Measurements from ENCODE around the gene GCC2.
"Not testable (repeated sequence)": the region's sequence is repeated elsewhere in the genome, so short reads cannot be mapped to it uniquely, and the experiment has no call there.

GCC2 gene, protein sequence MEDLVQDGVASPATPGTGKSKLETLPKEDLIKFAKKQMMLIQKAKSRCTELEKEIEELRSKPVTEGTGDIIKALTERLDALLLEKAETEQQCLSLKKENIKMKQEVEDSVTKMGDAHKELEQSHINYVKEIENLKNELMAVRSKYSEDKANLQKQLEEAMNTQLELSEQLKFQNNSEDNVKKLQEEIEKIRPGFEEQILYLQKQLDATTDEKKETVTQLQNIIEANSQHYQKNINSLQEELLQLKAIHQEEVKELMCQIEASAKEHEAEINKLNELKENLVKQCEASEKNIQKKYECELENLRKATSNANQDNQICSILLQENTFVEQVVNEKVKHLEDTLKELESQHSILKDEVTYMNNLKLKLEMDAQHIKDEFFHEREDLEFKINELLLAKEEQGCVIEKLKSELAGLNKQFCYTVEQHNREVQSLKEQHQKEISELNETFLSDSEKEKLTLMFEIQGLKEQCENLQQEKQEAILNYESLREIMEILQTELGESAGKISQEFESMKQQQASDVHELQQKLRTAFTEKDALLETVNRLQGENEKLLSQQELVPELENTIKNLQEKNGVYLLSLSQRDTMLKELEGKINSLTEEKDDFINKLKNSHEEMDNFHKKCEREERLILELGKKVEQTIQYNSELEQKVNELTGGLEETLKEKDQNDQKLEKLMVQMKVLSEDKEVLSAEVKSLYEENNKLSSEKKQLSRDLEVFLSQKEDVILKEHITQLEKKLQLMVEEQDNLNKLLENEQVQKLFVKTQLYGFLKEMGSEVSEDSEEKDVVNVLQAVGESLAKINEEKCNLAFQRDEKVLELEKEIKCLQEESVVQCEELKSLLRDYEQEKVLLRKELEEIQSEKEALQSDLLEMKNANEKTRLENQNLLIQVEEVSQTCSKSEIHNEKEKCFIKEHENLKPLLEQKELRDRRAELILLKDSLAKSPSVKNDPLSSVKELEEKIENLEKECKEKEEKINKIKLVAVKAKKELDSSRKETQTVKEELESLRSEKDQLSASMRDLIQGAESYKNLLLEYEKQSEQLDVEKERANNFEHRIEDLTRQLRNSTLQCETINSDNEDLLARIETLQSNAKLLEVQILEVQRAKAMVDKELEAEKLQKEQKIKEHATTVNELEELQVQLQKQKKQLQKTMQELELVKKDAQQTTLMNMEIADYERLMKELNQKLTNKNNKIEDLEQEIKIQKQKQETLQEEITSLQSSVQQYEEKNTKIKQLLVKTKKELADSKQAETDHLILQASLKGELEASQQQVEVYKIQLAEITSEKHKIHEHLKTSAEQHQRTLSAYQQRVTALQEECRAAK (N-terminal part only)

DNA sequence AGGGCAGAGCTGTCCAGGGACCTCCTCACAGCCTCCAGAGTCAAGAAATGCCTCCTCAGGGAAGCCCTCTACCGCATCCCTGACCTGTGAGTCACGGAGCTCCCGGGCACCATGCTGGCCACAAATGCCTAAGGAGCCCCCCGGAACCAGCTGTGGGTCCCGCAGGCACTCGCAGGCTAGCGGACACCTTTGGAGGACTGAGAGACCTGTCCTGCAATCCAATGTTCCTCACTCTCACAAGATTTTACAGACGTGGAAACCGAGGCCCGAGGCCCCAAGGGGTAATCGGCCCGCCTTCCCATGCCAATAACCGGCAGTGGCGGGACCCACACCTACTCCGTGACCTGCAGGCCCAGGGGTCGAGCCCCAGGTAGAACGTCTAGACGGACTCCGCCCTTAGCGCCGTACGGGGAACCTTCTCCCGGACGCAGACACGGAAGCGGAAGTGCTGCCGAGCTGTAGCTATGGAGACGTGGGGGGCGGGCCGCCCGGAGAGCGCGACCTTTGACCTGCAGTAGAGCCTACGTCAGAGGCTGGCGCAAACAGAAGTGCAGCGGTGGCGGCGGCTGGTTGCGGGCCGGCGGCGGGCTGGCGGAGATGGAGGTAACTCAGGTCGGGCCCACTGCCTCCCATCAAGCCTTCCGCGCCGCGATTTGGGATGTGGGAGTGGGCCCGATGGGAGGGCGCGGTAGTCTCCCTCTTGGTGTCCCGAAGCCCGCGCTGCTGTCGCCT, at the start of gene GCC2:
GCC2 (plus strand) TSS at position 529 of the 732 bp plus-strand sequence; CDS start at position 598, 69 bp downstream.
- DNase-seq (ENCODE audit: low read depth) = peak; percentile 91

DNA sequence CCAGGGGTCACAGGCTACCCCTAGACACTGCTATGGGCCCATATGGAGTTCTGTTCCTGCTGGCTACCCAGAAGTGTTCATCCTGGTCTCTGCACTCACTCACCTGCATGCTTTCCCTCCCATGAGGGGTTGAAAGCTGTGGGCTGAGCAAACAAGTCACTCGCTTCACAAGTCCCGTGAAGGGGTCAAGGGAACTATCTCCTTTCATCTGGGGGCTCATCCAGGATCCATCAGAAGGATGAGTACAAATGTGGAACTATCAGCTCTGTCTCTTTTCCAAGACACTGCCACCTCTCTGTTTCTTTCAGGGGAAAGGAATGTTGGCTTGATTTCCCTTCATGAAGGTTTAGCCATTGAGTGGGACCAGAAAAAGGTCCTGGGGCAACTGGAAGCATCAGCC, 49.5 kb upstream of the GCC2 start:
- peak; percentile 26 for DNase-seq (ENCODE audit: low read depth)

DNA sequence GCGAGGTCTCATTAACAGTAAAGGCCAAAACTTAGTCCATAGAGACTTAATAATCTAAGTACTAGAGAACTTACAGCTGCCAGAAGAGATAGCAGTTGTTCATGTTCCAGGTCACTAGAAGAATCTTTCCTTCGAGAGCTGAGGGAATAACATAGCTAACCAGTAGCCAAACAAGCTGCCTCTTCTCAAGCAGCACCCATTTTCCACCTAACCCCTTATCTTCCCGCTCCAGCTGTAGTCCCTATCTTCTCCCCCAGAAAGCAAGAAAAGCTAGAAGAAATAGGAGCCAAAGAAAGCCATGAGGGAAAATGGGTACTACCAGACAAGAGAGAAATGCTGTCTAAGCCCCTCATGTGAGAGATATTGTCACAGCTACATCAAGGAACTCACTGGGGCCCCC, 47.2 kb upstream of the GCC2 start:
- no peak for DNase-seq (ENCODE audit: low read depth)

DNA sequence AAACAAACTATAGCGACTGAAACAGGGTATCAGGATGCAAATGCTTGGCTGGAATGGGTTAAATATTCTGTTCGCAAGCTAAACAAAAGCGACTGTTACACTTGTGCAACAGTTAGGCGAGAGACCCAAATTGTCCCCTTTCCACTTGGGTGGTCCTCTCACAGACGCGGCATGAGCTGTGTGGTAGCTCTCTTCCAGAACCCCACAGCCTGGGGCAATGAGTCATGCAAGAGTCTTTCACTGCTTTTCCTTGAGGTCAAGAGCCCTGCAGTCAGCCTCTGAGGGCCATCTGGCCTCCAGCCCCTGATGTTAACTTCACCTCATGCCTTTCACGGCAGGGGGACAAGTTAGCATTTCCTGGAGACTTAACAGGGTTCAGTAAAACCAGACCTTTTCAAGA, 45.5 kb upstream of the GCC2 start:
- DNase-seq (ENCODE audit: low read depth) = peak; percentile 75

DNA sequence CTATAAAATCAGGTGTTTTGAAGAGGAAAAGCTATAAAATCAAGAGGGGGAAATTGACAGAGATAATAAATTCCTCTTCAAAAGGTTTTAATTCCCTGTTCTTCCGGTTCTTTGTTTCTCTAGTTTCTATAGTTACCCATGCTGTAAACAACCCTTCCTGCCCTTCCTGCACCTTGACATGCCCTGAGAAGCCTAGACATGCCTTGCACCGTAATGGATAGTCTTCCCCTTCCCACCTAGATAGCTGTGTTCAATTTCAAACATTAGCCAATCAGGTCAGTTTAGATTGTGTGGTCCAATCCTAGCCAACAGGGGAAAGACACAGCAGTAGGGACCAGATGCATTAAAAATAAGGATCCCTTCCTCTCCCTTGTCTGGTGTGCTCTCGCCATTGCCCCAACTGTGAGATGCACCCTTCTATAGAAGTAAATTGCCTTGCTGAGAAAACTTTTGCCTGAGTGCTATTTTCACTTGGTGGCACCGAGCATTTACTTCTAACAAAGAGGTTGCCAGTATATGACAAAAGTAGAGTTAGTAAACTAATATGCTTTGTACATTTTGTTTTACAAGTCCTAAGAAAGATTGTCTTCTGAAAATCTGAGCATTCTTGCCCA, 44.1 kb upstream of the GCC2 start:
- DNase-seq (ENCODE audit: low read depth) = no peak

DNA sequence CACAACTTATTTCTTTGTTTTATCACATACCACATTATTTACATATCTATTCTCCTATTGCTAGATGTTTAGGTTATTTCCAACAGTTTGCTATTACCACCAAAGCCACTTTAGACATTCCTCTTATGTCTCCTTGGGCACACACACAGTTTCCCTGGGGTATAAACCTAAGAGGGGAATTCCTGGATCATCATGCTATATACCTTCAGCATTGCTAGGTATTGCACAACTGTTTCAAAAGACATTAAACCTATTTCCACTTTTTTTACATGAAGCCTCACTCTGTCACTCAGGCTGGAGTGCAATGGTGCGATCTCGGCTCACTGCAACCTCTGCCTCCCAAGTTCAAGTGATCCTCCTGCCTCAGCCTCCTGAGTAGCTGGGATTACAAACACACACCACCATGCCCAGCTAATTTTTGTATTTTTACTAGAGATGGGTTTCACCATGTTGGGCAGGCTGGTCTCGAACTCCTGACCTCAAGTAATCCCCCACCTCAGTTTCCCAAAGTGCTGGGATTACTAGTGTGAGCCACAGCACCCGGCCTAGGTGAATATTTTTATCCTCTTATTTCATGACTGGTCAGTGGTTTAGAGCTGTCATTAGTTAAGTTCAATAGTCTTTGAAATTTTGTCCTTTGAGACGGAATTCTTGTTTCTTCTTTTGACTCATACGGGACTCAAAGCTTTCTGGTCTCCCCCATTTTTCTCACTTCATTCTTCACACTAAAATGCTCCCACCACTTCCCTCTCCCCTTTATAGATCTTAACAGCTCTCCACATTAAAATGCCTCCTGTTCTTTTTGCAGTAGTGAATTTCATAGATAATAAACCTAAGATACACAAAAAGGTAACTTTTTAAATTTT, 40.9 kb upstream of the GCC2 start:
- DNase-seq (ENCODE audit: low read depth) = no peak

DNA sequence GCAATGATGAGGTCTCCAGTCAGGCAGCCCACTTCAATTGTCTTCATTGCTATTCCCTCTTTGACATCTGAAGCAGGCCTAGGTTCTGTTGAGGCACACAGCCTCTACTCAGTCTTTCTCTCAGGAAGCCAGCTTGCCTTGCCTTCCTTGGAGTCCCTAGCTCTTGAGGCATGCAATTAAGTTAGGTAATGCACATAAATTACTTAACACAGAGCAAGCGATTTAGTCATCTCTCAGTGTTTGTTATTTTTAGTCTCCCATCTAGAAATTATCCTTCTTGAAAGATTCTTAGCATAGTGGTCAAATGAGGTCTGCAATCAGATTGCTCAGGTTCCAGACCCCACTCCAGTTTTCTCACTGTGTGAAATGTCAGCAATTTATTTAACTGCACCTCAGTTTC, 39.2 kb upstream of the GCC2 start:
- peak; percentile 82 for DNase-seq (ENCODE audit: low read depth)

DNA sequence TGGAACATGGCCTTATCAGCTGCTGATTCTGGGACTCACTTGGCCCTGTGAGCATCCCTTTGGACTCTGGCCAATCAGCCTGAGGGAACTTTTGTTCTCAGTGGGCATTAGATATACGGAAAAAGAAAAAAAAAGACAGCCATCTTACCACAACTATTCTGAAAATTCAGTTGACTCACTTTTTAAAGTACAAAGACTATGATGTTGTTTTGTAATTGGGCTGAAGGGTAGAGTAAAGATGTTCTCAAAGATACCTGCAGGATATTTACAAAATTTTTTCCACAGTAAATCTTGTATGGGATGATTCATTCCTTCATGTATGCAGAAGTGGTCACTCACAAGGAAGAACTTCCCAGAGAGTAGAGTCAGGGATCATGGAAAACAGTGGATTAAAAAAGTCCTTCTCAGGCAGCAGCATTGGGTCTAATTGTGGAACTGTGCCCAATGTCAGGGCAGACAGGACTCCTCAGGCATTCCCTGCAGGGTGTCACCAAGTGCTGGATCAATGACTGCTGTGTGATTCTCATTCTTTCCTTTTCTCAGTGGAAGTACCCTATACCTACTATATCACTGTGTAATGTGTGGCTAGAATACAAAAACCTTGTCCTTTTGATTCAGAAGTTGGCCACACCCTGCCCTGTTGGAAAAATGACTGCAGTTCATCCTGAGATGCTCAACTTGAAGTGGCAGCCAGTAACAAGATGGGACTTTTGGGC, 35.9 kb upstream of the GCC2 start:
- DNase-seq (ENCODE audit: low read depth) = peak; percentile 98

DNA sequence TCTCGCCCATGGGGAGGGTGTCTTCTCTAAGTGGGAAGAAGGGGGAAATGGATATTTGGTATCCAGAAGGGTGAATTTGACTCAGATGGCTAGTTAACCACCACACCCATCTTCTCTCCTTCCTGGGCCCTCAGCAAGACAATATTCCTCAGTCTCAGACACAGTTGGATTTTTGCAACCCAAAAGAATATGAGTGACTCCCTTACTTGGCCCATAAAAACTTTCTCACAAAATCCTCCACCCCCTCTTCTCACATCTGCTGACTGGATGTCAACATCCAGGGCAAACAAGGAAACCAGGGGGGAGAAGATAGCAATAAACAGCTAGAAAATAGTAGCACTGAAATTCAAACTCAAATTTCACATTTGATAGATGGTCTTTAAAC, 35.3 kb upstream of the GCC2 start:
- DNase-seq (ENCODE audit: low read depth) = peak; percentile 16

DNA sequence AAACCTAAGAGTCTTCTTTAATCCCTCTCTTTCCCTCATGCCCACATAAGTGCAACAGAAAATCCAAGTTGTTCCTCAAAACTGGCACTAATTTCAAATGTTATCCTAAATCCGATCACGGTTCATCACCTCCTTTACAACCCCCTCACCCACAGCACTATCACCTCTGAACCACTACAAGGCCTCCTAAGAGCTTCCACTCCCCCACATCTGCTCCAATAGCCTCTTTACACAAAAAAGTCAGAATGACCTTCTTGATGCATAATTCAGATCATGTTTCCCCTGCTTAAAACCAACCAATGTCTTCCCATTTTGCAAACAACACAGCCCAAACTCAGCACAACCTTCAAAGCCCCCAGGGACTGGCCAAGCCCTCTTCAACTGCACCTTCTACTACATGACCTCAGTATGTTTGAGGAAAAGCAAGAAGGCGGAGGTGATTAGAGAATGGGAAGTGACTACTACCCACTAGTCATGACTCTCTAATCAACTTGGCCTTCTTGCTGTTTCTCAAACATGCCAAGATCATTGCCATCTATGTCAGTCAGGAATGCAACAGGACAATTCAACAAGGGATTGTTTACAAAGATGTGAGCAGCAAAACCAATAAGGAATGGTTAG, 34.6 kb upstream of the GCC2 start:
- DNase-seq (ENCODE audit: low read depth) = no peak

DNA sequence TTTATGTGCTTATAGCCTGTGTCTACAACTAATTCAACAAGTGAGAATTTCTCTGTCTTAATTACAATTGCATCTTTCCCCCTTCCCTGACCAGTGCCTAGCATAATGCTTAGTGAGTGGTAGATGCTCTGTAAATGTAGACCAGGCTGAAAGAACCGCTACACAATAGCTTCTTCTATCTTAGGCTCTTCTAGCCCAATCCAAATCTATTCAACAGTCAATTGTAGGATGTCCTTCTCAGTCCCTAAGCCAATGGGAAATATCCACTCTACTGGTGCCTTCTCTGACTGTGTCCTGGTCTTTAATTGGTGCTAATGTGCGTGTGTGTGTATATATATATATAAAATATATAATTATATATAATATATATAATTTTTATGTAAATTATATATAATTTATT, 34.1 kb upstream of the GCC2 start:
- no peak for DNase-seq (ENCODE audit: low read depth)

DNA sequence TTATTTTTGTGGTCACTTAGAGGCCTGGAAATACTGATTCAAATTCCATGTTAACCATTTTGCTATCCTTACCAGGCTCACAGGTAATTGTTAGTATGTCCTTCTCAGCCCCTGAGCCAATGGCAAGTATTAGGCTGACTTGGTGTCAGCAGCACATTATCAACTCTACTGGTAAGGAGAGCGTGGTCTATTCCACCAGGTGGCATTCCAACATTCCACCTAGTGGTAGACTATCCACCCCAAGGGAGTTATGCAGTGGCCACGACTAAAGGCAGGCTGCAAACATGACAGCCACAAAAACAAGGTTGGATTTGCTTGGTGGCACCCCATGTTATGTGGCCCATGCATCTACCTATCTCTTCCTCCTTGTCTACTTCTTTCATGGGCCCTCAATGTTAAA, 31.8 kb upstream of the GCC2 start:
- no peak for DNase-seq (ENCODE audit: low read depth)

DNA sequence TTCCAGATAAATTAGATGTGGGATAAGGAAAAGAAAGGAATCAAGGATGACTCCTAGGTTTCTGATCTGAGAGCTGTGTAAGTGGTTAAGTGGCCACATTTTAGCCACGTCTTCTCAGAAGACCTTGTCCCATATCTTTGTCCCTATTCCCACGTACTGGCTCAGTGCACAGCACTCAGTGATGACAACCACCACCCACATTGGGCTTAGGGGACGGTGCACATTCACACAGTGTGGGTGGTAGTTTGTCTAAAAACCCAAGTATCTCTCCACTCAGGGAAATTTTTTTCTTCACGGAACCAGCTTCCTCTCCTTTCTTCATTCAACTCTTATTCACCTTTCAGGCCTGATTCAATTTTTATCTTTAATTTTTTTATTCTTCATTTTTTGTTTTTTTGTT, 30.6 kb upstream of the GCC2 start:
- DNase-seq (ENCODE audit: low read depth) = no peak

DNA sequence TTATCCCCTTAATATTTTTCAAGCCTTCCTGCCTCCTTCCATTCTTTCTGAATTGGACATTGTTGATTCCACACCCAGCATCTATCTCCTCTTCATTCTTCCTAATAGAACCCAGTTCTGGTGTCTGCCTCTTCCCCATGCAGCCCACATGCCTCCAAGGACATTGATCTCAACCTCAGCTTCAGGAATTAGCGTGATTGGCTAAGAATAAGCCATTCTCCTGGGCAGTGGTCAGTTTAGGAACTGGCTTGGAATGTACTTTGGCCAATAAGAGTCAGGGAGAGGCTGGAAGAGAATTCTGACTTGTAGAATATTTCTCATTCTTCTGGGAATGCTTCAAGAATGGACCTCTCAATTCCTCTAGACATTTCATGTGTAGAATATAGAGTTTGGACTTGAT, 25.9 kb upstream of the GCC2 start:
- DNase-seq (ENCODE audit: low read depth) = no peak

DNA sequence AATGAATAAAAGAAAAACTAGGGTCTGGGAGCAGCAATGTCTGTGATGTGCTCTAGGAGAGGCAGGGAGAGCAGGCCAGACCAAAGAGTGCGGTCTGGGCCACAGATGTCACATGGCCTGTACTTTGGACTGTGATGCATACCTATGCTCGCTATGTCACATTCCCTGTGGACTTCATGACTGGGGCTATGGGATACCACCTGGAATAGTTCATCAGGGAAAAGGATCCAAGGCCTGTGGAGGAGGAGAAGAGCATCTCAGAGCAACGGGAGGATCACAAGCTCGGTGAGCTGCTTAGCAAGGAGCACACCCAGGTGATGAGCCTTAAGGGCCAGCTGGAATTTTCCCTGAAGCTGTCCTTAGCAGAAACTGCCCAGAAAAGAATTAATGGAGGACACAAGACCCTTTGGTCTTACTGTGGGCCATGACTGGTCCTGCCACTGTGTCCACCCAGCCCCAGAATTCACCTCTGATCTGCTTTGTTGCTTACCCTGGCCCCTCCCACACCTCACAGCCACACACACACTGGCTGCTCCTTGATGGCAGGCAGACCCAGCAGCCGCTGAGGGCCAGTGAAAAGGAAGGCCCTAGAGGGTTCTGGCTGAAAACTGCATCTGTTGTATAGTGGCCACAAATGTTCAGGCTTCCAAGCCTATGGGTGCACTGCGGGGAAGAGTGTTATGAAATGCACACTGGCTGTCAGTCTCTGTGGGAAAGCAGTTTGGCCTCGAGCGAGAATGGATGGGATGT, 25.3 kb upstream of the GCC2 start:
- DNase-seq (ENCODE audit: low read depth) = no peak

DNA sequence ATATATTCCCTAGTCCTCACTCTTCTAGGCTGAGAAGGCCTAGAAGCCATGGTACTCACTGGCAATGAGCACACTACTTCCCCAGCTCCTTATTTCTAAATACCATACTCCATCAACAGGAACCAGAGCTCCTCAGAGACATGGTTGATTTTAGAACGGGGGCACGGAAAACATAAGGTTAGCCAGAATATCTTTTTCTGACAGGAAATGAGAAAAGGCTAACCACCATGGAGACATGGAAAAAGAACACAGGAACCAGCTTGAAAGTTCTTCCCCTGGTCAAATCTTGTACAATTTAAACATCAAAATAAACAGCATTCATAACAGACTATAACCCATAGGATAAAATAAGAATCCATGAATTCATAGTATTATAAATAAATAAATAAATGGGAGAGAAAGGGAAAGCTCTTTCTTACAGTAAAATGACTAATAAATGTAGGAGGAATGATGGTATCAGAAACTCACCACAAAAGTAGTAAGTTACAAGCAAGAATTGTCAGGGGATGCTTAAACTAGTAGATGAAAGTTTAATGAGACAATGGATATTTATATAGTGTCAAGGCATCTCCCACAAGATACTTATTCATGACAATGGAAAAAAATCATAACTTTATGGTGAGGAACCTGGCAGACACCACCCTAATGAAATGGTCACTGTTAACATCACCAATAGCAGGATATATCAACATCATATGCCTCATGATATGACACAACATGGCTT, 20.6 kb upstream of the GCC2 start:
- DNase-seq (ENCODE audit: low read depth) = peak; percentile 18

DNA sequence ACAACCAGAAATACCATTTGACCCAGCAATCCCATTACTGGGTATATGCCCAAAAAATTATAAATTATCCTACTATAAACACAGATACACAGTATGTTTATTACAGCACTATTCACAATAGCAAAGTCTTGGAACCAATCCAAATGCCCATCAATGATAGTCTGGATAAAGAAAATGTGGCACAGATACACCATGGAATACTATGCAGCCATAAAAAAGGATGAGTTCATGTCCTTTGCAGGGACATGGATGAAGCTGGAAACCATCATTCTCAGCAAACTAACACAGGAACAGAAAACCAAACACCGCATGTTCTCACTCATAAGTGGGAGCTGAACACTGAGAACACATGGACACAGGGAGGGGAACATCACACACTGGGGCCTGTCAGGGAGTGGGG, 13.4 kb upstream of the GCC2 start:
- DNase-seq (ENCODE audit: low read depth) = not testable (repeated sequence)

DNA sequence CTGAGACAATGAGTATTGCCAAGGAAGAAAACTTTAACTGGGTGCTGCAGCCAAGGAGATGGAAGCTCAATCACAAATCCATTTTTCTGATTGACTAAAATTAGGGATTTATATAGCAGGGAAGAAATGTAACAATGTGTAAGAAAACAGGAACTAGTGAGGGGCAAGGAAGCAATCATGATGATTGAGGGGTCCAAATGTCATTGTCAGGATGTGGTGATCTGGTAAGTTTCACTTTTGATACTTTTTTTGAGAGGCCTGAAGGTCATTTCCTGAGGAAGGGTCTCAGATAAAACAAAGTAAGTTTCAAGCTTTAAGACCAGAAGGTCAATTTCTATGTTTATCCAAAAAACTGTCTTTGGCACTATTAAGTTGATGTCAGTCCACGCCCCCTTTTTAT, 12.0 kb upstream of the GCC2 start:
- no peak for DNase-seq (ENCODE audit: low read depth)

Measured in amniotic epithelial cell (primary cell).